ENCODE results near the gene CDHR1.

Gene CDHR1

GRCh38 chr10:84149854-84150253, 44.5 kb upstream of the CDHR1 start:
- Histone ChIP-seq H3K27ac (ENCODE audit: low read depth, low read length) (no peak overlapping the region), H3K79me2 (ENCODE audit: insufficient read depth, low read length) (no peaks in the 10 kb centered on the region; the same call in 1 of the 2 replicates), H3K4me2 (ENCODE audit: low read depth, low read length, poor library complexity, severe bottlenecking) (no peak overlapping the region), H3K27me3 (ENCODE audit: low read length) (no peaks in the 10 kb centered on the region), H3F3A (ENCODE audit: insufficient read depth) (0 out of 2 replicates have a peak, but pooled peaks cover 4% of the 10 kb centered on the region), H3K9me3 (ENCODE audit: insufficient read depth, low read length) (no peaks in the 10 kb centered on the region), H2AFZ (ENCODE audit: low read depth, low read length, severe bottlenecking) (no peak overlapping the region), H3K9me2 (replicated peaks; ENCODE audit: insufficient read depth, low read length) (no peaks in the 10 kb centered on the region), H4K20me1 (ENCODE audit: low read depth, low read length) (no peaks in the 10 kb centered on the region), H3K36me3 (ENCODE audit: low read length) (peaks cover 66% of the 10 kb centered on the region; the same call in 1 of the 2 replicates), H3K4me3 (ENCODE audit: insufficient read depth, low read length, poor library complexity, severe bottlenecking) (no peak overlapping the region), H3K9ac (ENCODE audit: low read length) (no peak overlapping the region)
- TF ChIP-seq EZH2phosphoT487 (conservative IDR thresholded peaks at IDR 0.05; ENCODE audit: low read length) (no peak), CTCF (IDR thresholded peaks at IDR 0.05; ENCODE audit: insufficient read depth, low read length, poor library complexity, severe bottlenecking) (no peak)

GRCh38 chr10:84152769-84153168, 41.6 kb upstream of the CDHR1 start:
- TF ChIP-seq EZH2phosphoT487 (conservative IDR thresholded peaks at IDR 0.05; ENCODE audit: low read length) (no peak), CTCF (IDR thresholded peaks at IDR 0.05; ENCODE audit: insufficient read depth, low read length, poor library complexity, severe bottlenecking) (no peak)
- H4K20me1 ChIP-seq (ENCODE audit: low read depth, low read length), result no peaks in the 10 kb centered on the region
- no peak overlapping the region for H3K27ac ChIP-seq (ENCODE audit: low read depth, low read length)
- H2AFZ ChIP-seq (ENCODE audit: low read depth, low read length, severe bottlenecking), result no peak overlapping the region
- no peaks in the 10 kb centered on the region for H3K9me2 ChIP-seq (replicated peaks; ENCODE audit: insufficient read depth, low read length)
- no peak overlapping the region for H3K4me3 ChIP-seq (ENCODE audit: insufficient read depth, low read length, poor library complexity, severe bottlenecking)
- H3K27me3 ChIP-seq (ENCODE audit: low read length), result no peaks in the 10 kb centered on the region
- H3K79me2 ChIP-seq (ENCODE audit: insufficient read depth, low read length), result no peaks in the 10 kb centered on the region; the same call in 1 of the 2 replicates
- no peak overlapping the region for H3K4me2 ChIP-seq (ENCODE audit: low read depth, low read length, poor library complexity, severe bottlenecking)
- no peaks in the 10 kb centered on the region for H3K9me3 ChIP-seq (ENCODE audit: insufficient read depth, low read length)
- H3F3A ChIP-seq (ENCODE audit: insufficient read depth), result 0 out of 2 replicates have a peak, but pooled peaks cover 3% of the 10 kb centered on the region
- H3K36me3 ChIP-seq (ENCODE audit: low read length), result peaks cover 44% of the 10 kb centered on the region; the same call in 1 of the 2 replicates
- H3K9ac ChIP-seq (ENCODE audit: low read length), result no peak overlapping the region

- Histone ChIP-seq H3K9me3 (ENCODE audit: insufficient read depth, low read length) (no peaks in the 10 kb centered on the region), H3K36me3 (ENCODE audit: low read length) (peaks cover 28% of the 10 kb centered on the region; the same call in 1 of the 2 replicates), H3K27ac (ENCODE audit: low read depth, low read length) (no peak overlapping the region), H3F3A (ENCODE audit: insufficient read depth) (0 out of 2 replicates have a peak, but pooled peaks cover 3% of the 10 kb centered on the region), H3K4me3 (ENCODE audit: insufficient read depth, low read length, poor library complexity, severe bottlenecking) (no peak overlapping the region), H3K27me3 (ENCODE audit: low read length) (no peaks in the 10 kb centered on the region), H2AFZ (ENCODE audit: low read depth, low read length, severe bottlenecking) (no peak overlapping the region), H3K9ac (ENCODE audit: low read length) (no peak overlapping the region), H4K20me1 (ENCODE audit: low read depth, low read length) (no peaks in the 10 kb centered on the region), H3K9me2 (replicated peaks; ENCODE audit: insufficient read depth, low read length) (no peaks in the 10 kb centered on the region), H3K79me2 (ENCODE audit: insufficient read depth, low read length) (no peaks in the 10 kb centered on the region; the same call in 1 of the 2 replicates), H3K4me2 (ENCODE audit: low read depth, low read length, poor library complexity, severe bottlenecking) (no peak overlapping the region)
- TF ChIP-seq CTCF (IDR thresholded peaks at IDR 0.05; ENCODE audit: insufficient read depth, low read length, poor library complexity, severe bottlenecking) (no peak), EZH2phosphoT487 (conservative IDR thresholded peaks at IDR 0.05; ENCODE audit: low read length) (no peak)
Measured at GRCh38 chr10:84155521-84155920, 38.8 kb upstream of the CDHR1 start.

All from SU-DHL-6 (cell line).